HFFc6 (cell line): ENCODE data around the gene DOC2A. TPM values are rescaled to one million over a fixed set of nuclear protein-coding genes. Genes with fewer than 3 reads are reported as not detected.

Source experiments
- DNase-seq: peaks from one replicate; pipeline ENCODE4 v3.0.0-alpha.2; 2018
- H3K27ac Mint-ChIP-seq: 2 replicates; pipeline ENCODE4 v1.8.0; 2020; ENCODE audit warnings: mild to moderate bottlenecking, mixed read lengths
- H3K27me3 Mint-ChIP-seq: 2 replicates; pipeline ENCODE4 v1.8.0; 2021; ENCODE audit warnings: mild to moderate bottlenecking, moderate library complexity, mixed read lengths; ENCODE audit not compliant: insufficient read depth
- H3K36me3 Mint-ChIP-seq: 2 replicates; pipeline ENCODE4 v1.8.0; 2021; ENCODE audit warnings: low read depth, mixed read lengths
- H3K4me1 Mint-ChIP-seq: 2 replicates; pipeline ENCODE4 v1.8.0; 2020; ENCODE audit warnings: low read depth, mixed read lengths
- H3K4me3 Mint-ChIP-seq: 2 replicates; pipeline ENCODE4 v1.8.0; 2020; ENCODE audit warnings: mild to moderate bottlenecking, moderate library complexity, mixed read lengths
- H3K9me3 Mint-ChIP-seq: 2 replicates; pipeline ENCODE4 v1.8.0; 2020; ENCODE audit warnings: mild to moderate bottlenecking, mixed read lengths
- CTCF ChIP-seq: fragments of 200-600 bp; sonication (generic); IDR thresholded peaks from 2 replicates; pipeline ENCODE4 v1.5.0; 2021; ENCODE audit warnings: antibody characterized with exemption, mild to moderate bottlenecking
- total RNA-seq, 6 experiments: library from RNA; stranded (reverse); fragmentation: NEBNext Ultra II Directional; extraction: Animal tissue kit (Norgen Biotek cat#: 25700); gene quantifications; 2 replicates in 1 of 6; 3 replicates in 5 of 6; pipeline ENCODE4 v1.2.3, GENCODE V29; 2021

The DOC2A gene
- total RNA-seq, 6 experiments from 2014 or later, result 0.19 to 0.30 TPM; not detected in 4

- H3K27ac Mint-ChIP-seq, result peak overlapping the region; percentile 93
- no peak for DNase-seq
- TF ChIP-seq CTCF, result no peak
- peaks cover 34% of the 10 kb centered on the region for H3K4me1 Mint-ChIP-seq
- H3K27me3 Mint-ChIP-seq, result peaks cover 8% of the 10 kb centered on the region; the same call in 1 of the 2 replicates
- H3K9me3 Mint-ChIP-seq, result peaks cover 6% of the 10 kb centered on the region; the same call in 1 of the 2 replicates
- H3K4me3 Mint-ChIP-seq, result peak overlapping the region; percentile 93
- peaks cover 31% of the 10 kb centered on the region for H3K36me3 Mint-ChIP-seq
These were observed 34.9 kb downstream of the DOC2A start for GRCh38 chr16:29975811-29976511.

DNA sequence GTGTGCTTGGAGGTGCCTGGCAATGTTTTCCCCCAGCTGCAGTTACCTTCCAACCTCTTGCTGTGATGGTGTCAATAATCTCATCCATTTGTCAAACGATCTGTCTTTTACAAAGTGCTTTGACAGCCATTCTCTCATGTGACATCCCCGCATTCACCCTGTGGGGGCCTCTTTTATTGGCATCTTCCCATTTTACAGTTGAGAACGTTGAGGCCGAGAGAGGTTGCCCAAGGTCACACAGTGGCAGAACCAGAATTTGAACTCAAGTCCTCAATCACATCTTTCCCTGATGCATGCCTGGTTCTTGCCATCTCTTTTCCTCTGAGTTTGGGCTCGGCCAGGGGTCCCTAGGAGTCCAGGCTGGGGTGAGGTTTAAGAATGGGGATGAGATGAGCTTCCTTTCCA lies 35.7 kb downstream of the DOC2A start:
- Mint-ChIP-seq H3K9me3 (peaks cover 6% of the 10 kb centered on the region; the same call in 1 of the 2 replicates), H3K4me1 (peaks cover 34% of the 10 kb centered on the region), H3K36me3 (peaks cover 27% of the 10 kb centered on the region), H3K4me3 (peak overlapping the region; percentile 93), H3K27me3 (peaks cover 8% of the 10 kb centered on the region; the same call in 1 of the 2 replicates), H3K27ac (peak overlapping the region; percentile 93)
- no peak for TF ChIP-seq CTCF
- DNase-seq, result no peak

GRCh38 chr16:29974291-29975133 lies 36.3 kb downstream of the DOC2A start:
- peaks cover 34% of the 10 kb centered on the region for H3K4me1 Mint-ChIP-seq
- no peak for TF ChIP-seq CTCF
- H3K4me3 Mint-ChIP-seq, result peak overlapping the region; percentile 93
- H3K27me3 Mint-ChIP-seq, result peaks cover 8% of the 10 kb centered on the region; the same call in 1 of the 2 replicates
- H3K9me3 Mint-ChIP-seq, result peaks cover 6% of the 10 kb centered on the region; the same call in 1 of the 2 replicates
- peak overlapping the region; percentile 93 for H3K27ac Mint-ChIP-seq
- peaks cover 30% of the 10 kb centered on the region for H3K36me3 Mint-ChIP-seq
- no peak for DNase-seq

GRCh38 chr16:29973384-29974246 lies 37.2 kb downstream of the DOC2A start, which contains the start of gene TAOK2:
Gene TAOK2, plus strand, starts transcription at chr16:29973868. Its CDS starts 3,905 bp downstream, at chr16:29977773.
- peak; percentile 99 for DNase-seq
- peaks cover 32% of the 10 kb centered on the region for H3K36me3 Mint-ChIP-seq
- H3K27ac Mint-ChIP-seq, result peak within 1 kb of the TSS; percentile 93
- H3K27me3 Mint-ChIP-seq, result peaks cover 8% of the 10 kb centered on the region; the same call in 1 of the 2 replicates
- peaks cover 34% of the 10 kb centered on the region for H3K4me1 Mint-ChIP-seq
- TF ChIP-seq CTCF, result no peak
- peak within 1 kb of the TSS; percentile 93 for H3K4me3 Mint-ChIP-seq
- H3K9me3 Mint-ChIP-seq, result peaks cover 6% of the 10 kb centered on the region; the same call in 1 of the 2 replicates

GRCh38 chr16:29972992-29973383 lies 37.8 kb downstream of the DOC2A start:
- no peak for TF ChIP-seq CTCF
- H3K36me3 Mint-ChIP-seq, result peaks cover 34% of the 10 kb centered on the region
- peaks cover 8% of the 10 kb centered on the region; the same call in 1 of the 2 replicates for H3K27me3 Mint-ChIP-seq
- DNase-seq, result no peak
- H3K4me3 Mint-ChIP-seq, result peak overlapping the region; percentile 93; the same call in 1 of the 2 replicates
- peaks cover 6% of the 10 kb centered on the region; the same call in 1 of the 2 replicates for H3K9me3 Mint-ChIP-seq
- peaks cover 34% of the 10 kb centered on the region for H3K4me1 Mint-ChIP-seq
- peak overlapping the region; percentile 73 for H3K27ac Mint-ChIP-seq
